IPS-NIHi11 (cell line): ENCODE measurements around the gene GJA4.

Experiments
- DNase-seq: peaks from one replicate; pipeline ENCODE4 v3.0.0; 2012; ENCODE audit warnings: mixed read lengths, low spot score

GJA4 gene

DNA sequence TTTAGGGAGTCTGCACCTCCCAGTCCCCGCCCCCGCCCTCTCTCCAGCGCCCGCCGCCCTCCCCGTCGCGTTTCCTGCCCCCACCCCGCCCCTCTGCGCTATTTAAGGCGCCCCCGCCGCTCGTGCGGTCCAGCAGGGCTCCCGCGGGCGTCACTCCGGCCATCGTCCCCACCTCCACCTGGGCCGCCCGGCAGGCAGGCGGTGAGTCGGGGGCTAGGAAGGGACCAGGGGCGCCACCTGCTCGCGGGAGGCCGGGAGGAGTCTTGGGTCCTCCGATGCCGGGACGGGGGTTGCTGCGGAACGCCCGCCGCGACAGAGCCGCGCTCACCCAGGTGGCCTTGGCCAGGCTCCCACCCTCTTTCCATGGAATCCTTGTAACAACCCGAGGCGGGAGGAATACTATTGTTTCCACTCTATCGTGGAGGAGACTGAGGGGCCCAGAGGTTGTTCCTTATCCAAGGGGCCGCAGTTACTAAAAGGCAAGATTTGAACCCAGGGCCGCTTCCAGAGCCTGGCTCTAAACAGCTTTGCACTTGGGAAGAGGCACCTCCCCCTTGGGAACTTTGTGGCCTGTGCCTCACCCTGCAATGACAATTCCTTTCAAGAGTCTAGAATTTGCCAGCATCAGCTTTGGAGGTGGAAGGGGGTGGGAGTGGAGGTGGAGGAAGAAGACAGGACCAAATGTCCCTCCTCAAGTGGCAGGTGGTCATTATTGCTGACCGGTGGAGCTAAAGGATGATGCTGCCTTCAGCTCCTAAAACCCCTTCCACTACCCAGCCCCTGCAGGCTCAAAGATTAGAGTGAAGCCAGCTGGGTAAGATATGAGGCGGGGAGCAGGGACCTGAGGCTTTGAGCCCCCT is at the start of gene GJA4:
Gene GJA4, plus strand, starts transcription at position 132 of the 860 bp plus-strand sequence. CDS start 1,215 bp downstream, outside the sequence.
- peak; percentile 65 for DNase-seq

GRCh38 chr1:34743775-34744174 is 49.0 kb upstream of the GJA4 start:
- DNase-seq: no peak

DNA sequence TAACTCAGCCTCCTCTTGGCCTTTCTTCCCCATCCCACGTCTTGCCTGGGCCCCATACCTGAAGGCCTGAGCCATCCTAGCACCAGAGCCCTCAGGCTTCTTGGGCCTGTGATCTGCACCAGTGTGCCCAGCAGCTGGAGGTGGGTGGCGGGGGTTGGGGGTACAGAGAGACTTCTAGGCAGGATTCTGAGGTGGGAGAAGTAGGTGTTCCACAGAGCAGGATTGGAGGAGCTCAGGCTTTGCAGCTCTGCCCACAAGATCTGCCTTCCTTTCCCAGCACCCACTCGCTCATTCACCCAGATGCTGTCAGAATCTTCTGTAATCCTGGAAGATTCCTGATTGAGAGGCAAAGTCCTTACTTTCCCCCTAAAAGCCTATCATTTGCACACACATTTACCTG is 47.9 kb upstream of the GJA4 start:
- no peak for DNase-seq

- no peak for DNase-seq
These were observed 47.1 kb upstream of the GJA4 start for GRCh38 chr1:34745666-34746065.

DNA sequence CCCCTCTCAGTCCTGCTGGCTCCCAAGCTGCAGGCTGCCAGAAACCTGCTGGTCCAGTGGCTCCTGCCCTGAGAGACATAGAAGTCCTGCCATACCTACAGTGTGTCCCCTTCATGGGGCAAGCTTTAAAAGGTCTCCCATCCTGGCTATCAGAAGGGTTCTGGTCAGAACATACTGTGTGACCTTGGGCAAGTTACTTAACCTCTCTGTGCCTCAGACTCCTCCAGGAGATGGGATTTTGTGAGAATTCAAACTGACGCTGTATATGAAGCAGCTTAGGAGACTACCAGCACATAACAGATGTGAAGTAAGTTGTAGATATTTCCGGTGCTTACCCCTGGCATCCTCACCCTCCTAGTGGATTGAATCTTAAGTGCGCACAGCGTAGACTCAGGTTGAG is 46.7 kb upstream of the GJA4 start:
- no peak for DNase-seq

DNA sequence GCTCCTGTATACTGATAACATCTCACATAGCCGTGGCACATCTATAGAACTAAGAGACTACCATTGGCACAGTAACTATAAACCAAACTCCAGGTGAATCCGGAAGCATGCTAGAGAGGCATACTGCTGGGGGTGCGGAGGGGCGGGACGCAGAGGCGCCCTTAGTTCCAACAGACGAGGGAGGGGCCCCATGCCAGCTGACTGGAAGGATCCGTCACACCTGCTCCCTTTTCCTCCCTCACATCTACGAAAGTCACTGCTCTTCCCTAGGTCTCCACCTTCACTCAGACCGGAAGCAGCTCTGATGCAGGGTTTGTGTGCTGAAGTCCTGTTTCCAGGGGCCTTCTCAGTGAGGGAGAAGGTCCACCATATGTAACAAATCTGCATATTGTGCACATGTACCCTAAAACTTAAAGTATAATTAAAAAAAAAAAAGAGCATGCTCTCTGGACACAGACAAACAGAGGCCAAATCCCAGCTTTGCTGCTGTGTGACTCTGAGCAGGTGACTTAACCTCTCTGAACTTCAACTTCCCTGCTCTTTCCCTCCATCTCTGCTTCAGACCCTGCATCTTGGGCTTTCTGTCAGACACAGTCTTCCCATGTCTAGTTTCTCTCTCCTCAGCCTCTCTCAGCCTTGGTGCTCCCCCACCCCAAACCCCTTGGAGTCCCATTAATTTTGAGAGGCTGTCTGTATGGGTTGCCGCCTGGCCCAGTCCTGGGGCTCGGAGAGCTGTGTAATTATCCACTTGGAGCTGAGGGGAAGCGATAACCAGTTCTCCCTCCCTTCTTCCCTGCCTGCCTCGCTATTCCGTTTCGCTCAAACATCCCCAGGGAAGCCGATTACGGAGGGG is 45.8 kb upstream of the GJA4 start:
- no peak for DNase-seq

DNA sequence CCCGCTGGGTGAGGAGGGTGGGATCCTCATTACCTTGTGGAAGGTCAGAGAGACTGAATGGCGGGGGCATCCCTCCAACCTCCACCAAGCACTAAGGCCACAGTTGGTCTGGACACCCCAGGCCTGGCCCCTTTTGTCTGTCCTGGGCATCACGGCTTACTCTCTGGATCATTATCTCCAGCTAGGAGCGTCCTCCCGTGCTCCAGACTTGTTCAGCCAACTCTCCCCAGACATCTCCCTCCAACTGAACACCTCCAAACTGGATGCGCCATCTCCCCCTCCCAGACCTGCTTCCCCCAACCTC is 45.2 kb upstream of the GJA4 start:
- DNase-seq: no peak

DNA sequence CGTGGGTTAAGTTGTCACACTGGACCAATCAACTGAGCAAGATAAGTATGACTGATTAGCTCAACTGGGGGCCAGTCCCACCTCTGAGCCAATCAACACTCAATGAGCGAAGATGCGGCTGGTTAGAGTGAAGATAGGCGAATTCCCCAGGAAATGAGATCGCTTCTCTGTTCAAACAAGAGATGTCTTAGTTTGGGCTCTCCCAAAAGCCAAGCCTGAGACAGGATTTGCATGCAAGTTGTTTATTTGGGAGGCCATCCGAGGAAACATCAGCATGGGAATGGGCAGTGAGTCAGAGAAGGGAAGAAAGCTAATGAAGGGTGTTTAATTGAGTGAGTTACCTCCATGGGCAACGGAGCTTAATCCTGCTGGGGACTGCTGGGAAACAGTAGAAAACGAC is 42.8 kb upstream of the GJA4 start:
- DNase-seq: peak; percentile 34

GRCh38 chr1:34750610-34751009 is 42.2 kb upstream of the GJA4 start:
- no peak for DNase-seq

DNA sequence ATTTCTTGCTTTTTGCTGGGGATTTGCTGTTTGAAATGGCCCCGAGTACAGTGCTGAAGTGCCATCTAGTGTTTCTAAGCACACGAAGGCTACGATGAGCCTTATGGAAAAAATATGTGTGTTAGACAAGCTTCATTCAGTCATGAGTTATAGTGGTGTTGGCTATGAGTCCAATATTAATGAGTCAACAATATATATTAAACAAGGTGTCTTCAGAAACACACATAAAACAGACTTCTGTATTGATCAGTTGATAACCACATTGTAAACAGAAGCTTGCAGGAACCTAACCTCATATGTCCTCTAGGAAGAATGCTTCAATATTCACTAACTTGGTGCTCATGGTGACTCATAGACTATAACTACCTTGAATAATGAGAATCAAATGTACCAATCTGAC is 39.6 kb upstream of the GJA4 start:
- DNase-seq: no peak

- peak; percentile 44 for DNase-seq
These were observed 37.7 kb upstream of the GJA4 start, which contains the start of gene GJB5 for GRCh38 chr1:34754964-34755637. GJB5 (plus strand) TSS chr1:34755047; CDS start chr1:34757331, 2,284 bp downstream.

- DNase-seq: no peak
These were observed 36.8 kb upstream of the GJA4 start for GRCh38 chr1:34755961-34756360.

GRCh38 chr1:34757386-34757785 is 35.4 kb upstream of the GJA4 start:
- no peak for DNase-seq

DNA sequence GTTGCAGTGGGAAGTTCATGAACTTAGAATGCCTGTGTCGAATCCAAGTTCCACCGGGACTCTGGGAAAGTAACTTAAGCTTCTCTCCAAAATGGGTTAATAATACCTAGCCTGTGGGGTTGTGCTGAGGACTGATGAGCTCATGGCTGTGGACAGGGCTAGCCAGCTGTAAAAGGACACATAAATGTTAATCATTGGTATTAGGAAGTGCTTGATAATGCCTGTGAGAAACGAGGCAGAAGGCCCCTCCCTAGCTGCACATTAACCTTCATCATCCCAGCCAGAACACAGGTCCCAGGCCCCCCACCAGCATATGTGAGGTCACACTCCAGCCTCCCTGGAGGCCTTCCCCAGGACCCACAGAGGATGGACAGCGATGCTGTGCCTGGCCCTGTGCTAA is 34.0 kb upstream of the GJA4 start:
- DNase-seq: no peak

DNA sequence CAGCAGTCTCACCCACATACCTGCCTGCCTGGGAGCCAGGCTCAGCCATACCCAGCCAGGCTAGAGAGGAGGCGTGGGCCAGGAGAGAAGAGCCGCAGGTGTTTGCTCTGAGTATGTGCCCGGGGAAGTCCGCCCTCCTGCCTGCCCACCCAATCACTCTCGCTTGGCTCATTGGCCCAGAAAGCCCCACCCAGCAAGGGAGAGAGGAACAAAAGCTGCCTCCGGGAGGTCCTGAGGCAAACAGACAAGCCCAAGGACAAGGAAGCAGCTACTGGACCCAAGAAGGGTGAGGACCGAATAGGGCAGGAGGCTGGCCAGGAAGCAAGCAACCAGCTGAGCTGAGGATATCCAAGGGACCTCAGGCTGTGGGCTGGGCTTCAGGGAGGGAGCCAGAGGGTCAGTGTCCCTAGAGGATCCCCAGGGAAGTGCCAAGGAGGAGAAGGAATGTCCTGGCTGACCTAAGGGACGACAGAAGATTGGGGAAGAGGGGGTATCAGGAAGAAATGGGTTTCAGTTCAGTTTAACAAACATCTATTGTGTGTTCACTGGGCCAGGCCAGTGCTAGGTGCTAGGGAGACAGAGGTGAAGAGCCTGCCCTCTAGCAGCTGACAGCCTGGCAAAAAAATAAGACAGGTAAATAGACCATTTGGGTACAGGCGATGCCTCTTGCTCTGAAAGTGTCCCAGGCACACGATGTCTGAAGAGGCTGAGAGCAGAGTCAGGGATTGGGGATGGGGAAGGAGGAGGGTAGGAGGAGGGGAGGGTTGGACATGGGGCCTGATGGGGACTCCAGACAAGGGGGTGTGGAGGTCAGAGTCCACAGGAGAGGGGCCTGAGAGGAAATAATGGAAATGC is 33.1 kb upstream of the GJA4 start, which contains the start of gene GJB4:
Gene GJB4, plus strand, starts transcription at position 238 of the 855 bp plus-strand sequence. CDS start 1,515 bp downstream, outside the sequence.
- DNase-seq: peak; percentile 79

GRCh38 chr1:34761176-34761761 is 31.5 kb upstream of the GJA4 start:
- DNase-seq: no peak

GRCh38 chr1:34761776-34762307 is 31.0 kb upstream of the GJA4 start:
- no peak for DNase-seq

DNA sequence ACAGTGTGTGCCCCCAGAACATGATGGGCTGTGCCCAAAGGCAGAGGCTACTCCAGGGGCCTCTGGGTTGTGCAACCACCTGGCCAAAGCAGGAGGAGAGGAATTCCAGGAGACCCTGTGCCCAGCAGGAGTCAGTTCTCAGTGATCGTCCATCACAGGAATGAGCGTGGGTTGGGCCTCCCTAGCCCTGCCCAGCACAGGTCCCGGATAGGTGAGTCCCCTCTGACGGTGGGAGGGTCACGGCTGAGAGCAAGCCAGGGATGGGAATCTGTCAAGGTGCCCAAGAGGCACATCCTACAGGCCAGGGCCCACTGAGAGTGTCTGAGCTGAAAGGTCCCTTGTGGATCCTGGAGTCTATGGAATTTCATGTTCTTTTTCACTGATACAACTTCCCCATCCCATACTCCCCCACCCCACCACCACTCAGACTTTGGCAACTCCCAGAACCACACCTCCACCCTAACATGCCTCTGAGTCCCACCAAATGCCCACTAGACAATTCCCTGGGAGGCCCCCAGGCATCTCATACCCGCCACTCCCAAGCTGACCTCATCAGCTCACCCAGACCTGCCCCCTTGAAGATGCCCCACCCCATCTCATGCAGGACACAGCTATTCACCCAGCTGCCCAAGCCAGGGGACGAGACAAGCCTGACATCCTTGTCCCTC is 30.2 kb upstream of the GJA4 start:
- no peak for DNase-seq

- DNase-seq: peak; percentile 57
These were observed 29.5 kb upstream of the GJA4 start for GRCh38 chr1:34763142-34763781.

DNA sequence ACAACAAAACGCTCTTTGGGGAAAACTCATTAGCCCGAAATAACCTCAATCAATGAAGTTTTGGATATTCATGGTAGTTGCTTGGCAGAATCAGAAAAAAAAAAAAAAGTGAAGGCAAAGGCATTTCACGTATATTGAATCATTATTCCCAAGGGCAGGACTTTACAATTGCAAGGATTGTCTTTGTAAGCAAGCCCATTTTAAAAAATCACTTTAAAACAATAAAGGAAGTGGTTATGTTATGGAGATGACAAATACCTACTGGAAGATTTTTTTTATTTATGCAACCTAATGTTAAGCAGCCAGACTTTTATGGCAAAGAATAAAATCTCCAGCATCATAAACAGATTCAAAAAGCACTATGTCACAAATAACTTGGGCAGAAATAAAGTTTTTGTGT is 23.9 kb upstream of the GJA4 start:
- DNase-seq: no peak
